Brain pericyte (primary cell): Measurements from ENCODE around the gene PLPPR3.
"Not testable (repeated sequence)": the region's sequence is repeated elsewhere in the genome, so short reads cannot be mapped to it uniquely, and the experiment has no call there.

Source experiments
- DNase-seq: peaks from one replicate; pipeline ENCODE4 v3.0.0-alpha.2; 2012; ENCODE audit warnings: low read depth, low spot score

PLPPR3 gene

GRCh38 chr19:829129-829758 lies 7.5 kb upstream of the PLPPR3 start:
- DNase-seq = no peak

- DNase-seq = no peak
Measured at GRCh38 chr19:827710-828321, 6.1 kb upstream of the PLPPR3 start, which contains the start of gene AZU1. Gene AZU1 (plus strand): TSS chr19:827837. CDS start chr19:827847, 10 bp downstream.

- DNase-seq = no peak
Measured at GRCh38 chr19:827314-827709, 5.6 kb upstream of the PLPPR3 start.

GRCh38 chr19:825897-826644 lies 4.3 kb upstream of the PLPPR3 start:
- no peak for DNase-seq

GRCh38 chr19:824885-825284 lies 3.1 kb upstream of the PLPPR3 start:
- no peak for DNase-seq

GRCh38 chr19:823565-824121 lies 1.9 kb upstream of the PLPPR3 start:
- DNase-seq = no peak

- DNase-seq = no peak
Measured at GRCh38 chr19:821231-821824, 427 bp downstream of the PLPPR3 start.

GRCh38 chr19:820212-820611 lies 1.5 kb downstream of the PLPPR3 start:
- DNase-seq = not testable (repeated sequence)

GRCh38 chr19:816500-816857 lies 5.3 kb downstream of the PLPPR3 start:
- DNase-seq = no peak

GRCh38 chr19:815775-816499 lies 5.8 kb downstream of the PLPPR3 start:
- no peak for DNase-seq

- DNase-seq = no peak
Measured at GRCh38 chr19:815079-815774, 6.5 kb downstream of the PLPPR3 start.

GRCh38 chr19:814152-815078 lies 7.3 kb downstream of the PLPPR3 start:
- DNase-seq = no peak

GRCh38 chr19:813219-814151 lies 8.3 kb downstream of the PLPPR3 start:
- DNase-seq = no peak

- no peak for DNase-seq
Measured at GRCh38 chr19:812747-813218, 9.0 kb downstream of the PLPPR3 start.

- no peak for DNase-seq
Measured at GRCh38 chr19:812049-812746, 9.6 kb downstream of the PLPPR3 start.

GRCh38 chr19:811506-812048 lies 10.2 kb downstream of the PLPPR3 start:
- DNase-seq = no peak

- no peak for DNase-seq
Measured at GRCh38 chr19:810883-811489, 10.8 kb downstream of the PLPPR3 start.
